HCT116 (cell line): ENCODE results near the gene HLA-B. TPM values are rescaled to one million over a fixed set of nuclear protein-coding genes. Genes with fewer than 3 reads are reported as not detected.

Experiments
- ATAC-seq: fragments of 200-7000 bp; cut with Tn5 transposase; 2 replicates; pipeline ENCODE4 v1.9.1; 2020; ENCODE audit warnings: mild to moderate bottlenecking, moderate library complexity
- BruUV-seq: library from RNA; stranded (reverse); fragments of 400-500 nt; replicated peaks from 2 replicates; lab custom pipeline; 2021; lab: Mats Ljungman, UMichigan
- CTCF ChIA-PET: fragments of 300-600 bp; sonication (Branson Sonifier 250); formaldehyde crosslinking; loops from one replicate; lab custom pipeline; 2021; ENCODE audit warnings: antibody characterized with exemption; lab: Charles Lee
- POLR2A ChIA-PET: fragments of 300-600, 350-600 bp; sonication (Branson Sonifier 250); formaldehyde crosslinking; loops from one replicate; lab custom pipeline; 2021; ENCODE audit warnings: antibody characterized with exemption; lab: Charles Lee
- RAD21 ChIA-PET, 2 experiments: fragments of 300-600 bp; sonication (Branson Sonifier 250); formaldehyde crosslinking; loops; one replicate each; lab custom pipeline; 2023; ENCODE audit warnings: low total read pairs in 2 of 2; ENCODE audit not compliant: uncharacterized antibody in 2 of 2, unreplicated experiment in 2 of 2, low non-redundant PET in 1 of 2; lab: Charles Lee
- DNase-seq: peaks from one replicate; pipeline ENCODE4 v3.0.0-alpha.2; 2010; ENCODE audit warnings: low read depth, low spot score
- H2AFZ ChIP-seq: fragments of 200-600 bp; shearing (Covaris generic), sonication (generic); 2 replicates; pipeline ENCODE4 v1.6.1; 2017; ENCODE audit warnings: low read depth, mixed run types, mixed read lengths, antibody characterized with exemption, low read length; ENCODE audit not compliant: poor library complexity, severe bottlenecking
- H3K27ac ChIP-seq: 2 replicates; pipeline ENCODE4 v1.5.1; 2012; ENCODE audit warnings: low read depth, low read length
- H3K27me3 ChIP-seq: fragments of 200-600 bp; sonication (generic); 2 replicates; pipeline ENCODE4 v1.6.1; 2016; ENCODE audit warnings: mixed run types, low read length, mixed read lengths; ENCODE audit not compliant: insufficient read depth
- H3K36me3 ChIP-seq, 2 experiments: fragments of 200-500 bp in 1 of 2; fragments of 200-600 bp in 1 of 2; sonication (Bioruptor generic) in 1 of 2; sonication (generic) in 1 of 2; 2 replicates each; pipeline versions ENCODE4 v1.5.1 to v1.6.1; 2014 to 2016; ENCODE audit warnings: low read length in 2 of 2, inconsistent platforms in 1 of 2, mixed read lengths in 1 of 2, mixed run types in 1 of 2; ENCODE audit not compliant: insufficient read depth in 2 of 2, control insufficient read depth in 1 of 2
- H3K4me1 ChIP-seq, 2 experiments: fragments of 200-600 bp in 1 of 2; sonication (generic) in 1 of 2; 2 replicates each; pipeline versions ENCODE4 v1.5.1 to v1.6.1; 2012 to 2017; ENCODE audit warnings: low read length in 2 of 2, inconsistent platforms in 1 of 2, mild to moderate bottlenecking in 1 of 2, mixed read lengths in 1 of 2, mixed run types in 1 of 2, moderate library complexity in 1 of 2; ENCODE audit not compliant: insufficient read depth in 2 of 2, control insufficient read depth in 1 of 2
- H3K4me2 ChIP-seq: fragments of 200-600 bp; sonication (generic); 2 replicates; pipeline ENCODE4 v1.6.1; 2017; ENCODE audit warnings: mixed run types, low read length, mixed read lengths
- H3K4me3 ChIP-seq, 2 experiments: fragments of 200-600 bp in 1 of 2; sonication (generic) in 1 of 2; replicated peaks in 1 of 2; 2 replicates each; pipeline ENCODE4 v1.5.1; 2011 to 2016; ENCODE audit warnings: low read length in 2 of 2, control low read depth in 1 of 2, low read depth in 1 of 2, mild to moderate bottlenecking in 1 of 2, mixed read lengths in 1 of 2, mixed run types in 1 of 2
- H3K79me2 ChIP-seq: fragments of 200-600 bp; sonication (generic); 2 replicates; pipeline ENCODE4 v1.6.1; 2017; ENCODE audit warnings: mild to moderate bottlenecking, mixed run types, low read length, moderate library complexity, mixed read lengths; ENCODE audit not compliant: insufficient read depth
- H3K9ac ChIP-seq: fragments of 200-600 bp; sonication (generic); 2 replicates; pipeline ENCODE4 v1.6.1; 2016; ENCODE audit warnings: low read length, mixed read lengths
- H3K9me2 ChIP-seq: fragments of 200-600 bp; sonication (generic), shearing (Covaris generic); 2 replicates; pipeline ENCODE4 v1.6.1; 2017; ENCODE audit warnings: mixed run types, mild to moderate bottlenecking, moderate library complexity; ENCODE audit not compliant: insufficient read depth
- H3K9me3 ChIP-seq, 2 experiments: fragments of 200-500 bp in 1 of 2; fragments of 200-600 bp in 1 of 2; sonication (Bioruptor generic) in 1 of 2; sonication (generic) in 1 of 2; 2 replicates each; pipeline ENCODE4 v1.6.1; 2014 to 2017; ENCODE audit warnings: low read length in 2 of 2, mixed read lengths in 2 of 2, inconsistent platforms in 1 of 2, low read depth in 1 of 2, mild to moderate bottlenecking in 1 of 2, mixed run types in 1 of 2, moderate library complexity in 1 of 2; ENCODE audit not compliant: control insufficient read depth in 1 of 2, insufficient read depth in 1 of 2
- H4K20me1 ChIP-seq: fragments of 200-600 bp; sonication (generic), shearing (Covaris generic); 2 replicates; pipeline ENCODE4 v1.6.1; 2017; ENCODE audit warnings: mixed run types, mild to moderate bottlenecking, moderate library complexity; ENCODE audit not compliant: insufficient read depth
- CBX3 ChIP-seq: IDR thresholded peaks from 2 replicates; pipeline ENCODE4 v1.6.1; 2012; ENCODE audit warnings: low read depth
- CEBPB ChIP-seq: IDR thresholded peaks from 2 replicates; pipeline ENCODE4 v1.6.1; 2012; ENCODE audit warnings: low read depth
- EGR1 ChIP-seq: IDR thresholded peaks from 2 replicates; pipeline ENCODE4 v1.6.1; 2012; ENCODE audit warnings: low read depth
- ELF1 ChIP-seq: IDR thresholded peaks from 2 replicates; pipeline ENCODE4 v1.6.1; 2012; ENCODE audit warnings: low read depth, borderline replicate concordance
- EZH2phosphoT487 ChIP-seq: fragments of 200-600 bp; IDR thresholded peaks from 2 replicates; pipeline ENCODE4 v1.6.1; 2018; ENCODE audit warnings: antibody characterized with exemption, borderline replicate concordance
- JUND ChIP-seq: IDR thresholded peaks from 2 replicates; pipeline ENCODE4 v1.6.1; 2012
- POLR2AphosphoS5 ChIP-seq: IDR thresholded peaks from 2 replicates; pipeline ENCODE4 v1.6.1; 2011; ENCODE audit warnings: mild to moderate bottlenecking, low read depth, low read length, moderate library complexity
- RAD21 ChIP-seq: IDR thresholded peaks from 2 replicates; pipeline ENCODE4 v1.6.1; 2012; ENCODE audit warnings: low read depth, mild to moderate bottlenecking
- REST ChIP-seq: IDR thresholded peaks from 2 replicates; pipeline ENCODE4 v1.6.1; 2012; ENCODE audit warnings: low read depth
- SIN3A ChIP-seq: IDR thresholded peaks from 2 replicates; pipeline ENCODE4 v1.6.1; 2012; ENCODE audit warnings: low read depth
- SP1 ChIP-seq: IDR thresholded peaks from 2 replicates; pipeline ENCODE4 v1.6.1; 2012; ENCODE audit warnings: low read depth
- SRF ChIP-seq: IDR thresholded peaks from 2 replicates; pipeline ENCODE4 v1.6.1; 2012; ENCODE audit warnings: low read depth
- TCF7L2 ChIP-seq: IDR thresholded peaks from 2 replicates; pipeline ENCODE4 v1.7.0; 2011; ENCODE audit warnings: borderline replicate concordance, inconsistent platforms; ENCODE audit not compliant: insufficient read depth, insufficient read length; ENCODE audit errors: extremely low read depth
- YY1 ChIP-seq: IDR thresholded peaks from 2 replicates; pipeline ENCODE4 v1.6.1; 2011; ENCODE audit warnings: low read length, low read depth, moderate library complexity, mild to moderate bottlenecking; ENCODE audit not compliant: insufficient replicate concordance; ENCODE audit errors: extremely low read depth
- ZFX ChIP-seq: fragments of 450-650 bp; IDR thresholded peaks from 2 replicates; pipeline ENCODE4 v1.6.1; 2017
- intact Hi-C: fragments of 100-400 bp; cut with micrococcal nuclease; formaldehyde crosslinking; loops from 2 replicates; pipeline ENCODE4 v1.10.0; 2022
- total RNA-seq: library from RNA; stranded (reverse); gene quantifications from one replicate; pipeline ENCODE4 v1.2.1, GENCODE V29; 2021; ENCODE audit not compliant: unreplicated experiment
- TF ChIP-seq, protein P1 (sequence below): IDR thresholded peaks from 2 replicates; pipeline ENCODE4 v1.6.1; 2012
- TF ChIP-seq, protein P2 (sequence below), 3 experiments: fragments of 200-600 bp in 1 of 3; sonication (generic) in 1 of 3; IDR thresholded peaks in 2 of 3; conservative IDR thresholded peaks in 1 of 3; 2 replicates each; pipeline ENCODE4 v1.5.1; 2012 to 2017; ENCODE audit warnings: low read depth in 2 of 3, low read length in 2 of 3, antibody characterized with exemption in 1 of 3, borderline replicate concordance in 1 of 3, control low read depth in 1 of 3, mild to moderate bottlenecking in 1 of 3, mixed read lengths in 1 of 3, mixed run types in 1 of 3, moderate library complexity in 1 of 3; ENCODE audit not compliant: insufficient read depth in 1 of 3

Gene HLA-B
- total RNA-seq, 1 experiment from 2014 or later, result 381 TPM

GRCh38 chr6:31359581-31359980, 2.6 kb upstream of the HLA-B start:
- Histone ChIP-seq H3K27ac (no peak overlapping the region), H2AFZ (no peak overlapping the region), H3K4me2 (no peak overlapping the region), H3K9me3 (no peaks in the 10 kb centered on the region), H3K9me2 (no peaks in the 10 kb centered on the region), H3K4me1 (no peaks in the 10 kb centered on the region), H3K4me3 (no peak overlapping the region), H3K27me3 (no peaks in the 10 kb centered on the region), H3K36me3 (no peaks in the 10 kb centered on the region), H4K20me1 (no peaks in the 10 kb centered on the region), H3K79me2 (no peaks in the 10 kb centered on the region), H3K9ac (no peak overlapping the region)
- DNase-seq (no peak), ATAC-seq (no peak)
- intact Hi-C loops, result no loop called here
- TF ChIP-seq CBX3 (no peak), POLR2AphosphoS5 (no peak), EGR1 (no peak), RAD21 (no peak)
- ChIA-PET RAD21 (no interaction called here), CTCF (no interaction called here), POLR2A (no interaction called here)
- no TSS peak for BruUV-seq

GRCh38 chr6:31358302-31358701, 1.3 kb upstream of the HLA-B start:
- no peak overlapping the region for H2AFZ ChIP-seq
- no peaks in the 10 kb centered on the region for H3K9me3 ChIP-seq
- ChIA-PET POLR2A (no interaction called here), RAD21 (no interaction called here), CTCF (no interaction called here)
- H3K27me3 ChIP-seq, result no peaks in the 10 kb centered on the region
- H3K79me2 ChIP-seq, result no peaks in the 10 kb centered on the region
- DNase-seq (no peak), ATAC-seq (no peak)
- H3K9ac ChIP-seq, result no peak overlapping the region
- no peaks in the 10 kb centered on the region for H3K4me1 ChIP-seq
- H3K4me2 ChIP-seq, result no peak overlapping the region
- no peaks in the 10 kb centered on the region; a peak in 2 of 4 replicates for H3K36me3 ChIP-seq
- H3K9me2 ChIP-seq, result no peaks in the 10 kb centered on the region
- intact Hi-C loops, result no loop called here
- BruUV-seq, result no TSS peak
- no peak overlapping the region for H3K4me3 ChIP-seq
- H4K20me1 ChIP-seq, result no peaks in the 10 kb centered on the region
- H3K27ac ChIP-seq, result no peak overlapping the region
- TF ChIP-seq RAD21 (no peak), EZH2phosphoT487 (no peak), REST (no peak), SIN3A (no peak), SP1 (no peak), CEBPB (no peak), ZFX (no peak), JUND (no peak), YY1 (no peak), TCF7L2 (no peak), SRF (no peak), ELF1 (no peak)
- TF ChIP-seq, protein P1, sequence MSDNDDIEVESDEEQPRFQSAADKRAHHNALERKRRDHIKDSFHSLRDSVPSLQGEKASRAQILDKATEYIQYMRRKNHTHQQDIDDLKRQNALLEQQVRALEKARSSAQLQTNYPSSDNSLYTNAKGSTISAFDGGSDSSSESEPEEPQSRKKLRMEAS, result no peak
- TF ChIP-seq, protein P2, sequence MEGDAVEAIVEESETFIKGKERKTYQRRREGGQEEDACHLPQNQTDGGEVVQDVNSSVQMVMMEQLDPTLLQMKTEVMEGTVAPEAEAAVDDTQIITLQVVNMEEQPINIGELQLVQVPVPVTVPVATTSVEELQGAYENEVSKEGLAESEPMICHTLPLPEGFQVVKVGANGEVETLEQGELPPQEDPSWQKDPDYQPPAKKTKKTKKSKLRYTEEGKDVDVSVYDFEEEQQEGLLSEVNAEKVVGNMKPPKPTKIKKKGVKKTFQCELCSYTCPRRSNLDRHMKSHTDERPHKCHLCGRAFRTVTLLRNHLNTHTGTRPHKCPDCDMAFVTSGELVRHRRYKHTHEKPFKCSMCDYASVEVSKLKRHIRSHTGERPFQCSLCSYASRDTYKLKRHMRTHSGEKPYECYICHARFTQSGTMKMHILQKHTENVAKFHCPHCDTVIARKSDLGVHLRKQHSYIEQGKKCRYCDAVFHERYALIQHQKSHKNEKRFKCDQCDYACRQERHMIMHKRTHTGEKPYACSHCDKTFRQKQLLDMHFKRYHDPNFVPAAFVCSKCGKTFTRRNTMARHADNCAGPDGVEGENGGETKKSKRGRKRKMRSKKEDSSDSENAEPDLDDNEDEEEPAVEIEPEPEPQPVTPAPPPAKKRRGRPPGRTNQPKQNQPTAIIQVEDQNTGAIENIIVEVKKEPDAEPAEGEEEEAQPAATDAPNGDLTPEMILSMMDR (IDR thresholded peaks at IDR 0.05 in 2 of 3, conservative IDR thresholded peaks at IDR 0.05 in 1 of 3; ENCODE audit: borderline replicate concordance in 1 of 3, insufficient read depth in 1 of 3, low read depth in 2 of 3, low read length in 2 of 3), result no peak
